CD4-positive, alpha-beta T cell treated with Interferon alpha-2 for 1 hour (primary cell): Measurements from ENCODE around the gene FYB1.

ENCODE experiments used
- DNase-seq, 2 donors: peaks; one replicate each; pipeline ENCODE4 v3.0.0-alpha.2; 2020 to 2022

FYB1 gene

DNA sequence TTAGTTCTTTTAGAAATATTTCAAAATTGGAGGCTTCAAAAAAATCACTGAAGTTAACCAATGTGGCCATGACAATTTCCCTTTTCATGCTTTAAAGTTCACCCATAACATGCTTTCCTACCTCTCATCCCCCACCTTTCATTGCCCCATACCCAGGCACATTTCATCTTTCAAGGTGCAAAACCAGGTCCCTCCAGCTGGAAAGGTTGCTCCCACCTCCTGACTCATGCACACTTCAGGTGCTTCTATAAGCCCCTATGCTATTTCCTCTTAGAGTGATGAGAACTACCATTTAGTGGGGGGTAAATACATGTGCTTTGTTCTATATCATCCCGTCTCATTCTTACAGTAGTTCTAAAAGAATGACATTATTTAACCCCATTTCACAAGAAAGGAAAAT, 15.4 kb downstream of the FYB1 start:
- DNase-seq = no peak

- DNase-seq = no peak
Observed at GRCh38 chr5:39203275-39203922, 16.0 kb downstream of the FYB1 start.

- peak; percentile 39 to 74 for DNase-seq
Observed at GRCh38 chr5:39202597-39203274, 16.6 kb downstream of the FYB1 start.

- no peak for DNase-seq
Observed at GRCh38 chr5:39201781-39202596, 17.4 kb downstream of the FYB1 start.

GRCh38 chr5:39201160-39201780, 18.1 kb downstream of the FYB1 start:
- peak in 1 of 2 donors; percentile 63 for DNase-seq

GRCh38 chr5:39200081-39200480, 19.3 kb downstream of the FYB1 start:
- no peak for DNase-seq

GRCh38 chr5:39199335-39199734, 20.0 kb downstream of the FYB1 start:
- DNase-seq = no peak

- peak in 1 of 2 donors; percentile 44 for DNase-seq
Observed at GRCh38 chr5:39198127-39198526, 21.2 kb downstream of the FYB1 start.

- DNase-seq = peak; percentile 47 to 78
Observed at GRCh38 chr5:39197556-39197955, 21.8 kb downstream of the FYB1 start.

GRCh38 chr5:39195198-39195826, 24.1 kb downstream of the FYB1 start:
- DNase-seq = no peak

DNA sequence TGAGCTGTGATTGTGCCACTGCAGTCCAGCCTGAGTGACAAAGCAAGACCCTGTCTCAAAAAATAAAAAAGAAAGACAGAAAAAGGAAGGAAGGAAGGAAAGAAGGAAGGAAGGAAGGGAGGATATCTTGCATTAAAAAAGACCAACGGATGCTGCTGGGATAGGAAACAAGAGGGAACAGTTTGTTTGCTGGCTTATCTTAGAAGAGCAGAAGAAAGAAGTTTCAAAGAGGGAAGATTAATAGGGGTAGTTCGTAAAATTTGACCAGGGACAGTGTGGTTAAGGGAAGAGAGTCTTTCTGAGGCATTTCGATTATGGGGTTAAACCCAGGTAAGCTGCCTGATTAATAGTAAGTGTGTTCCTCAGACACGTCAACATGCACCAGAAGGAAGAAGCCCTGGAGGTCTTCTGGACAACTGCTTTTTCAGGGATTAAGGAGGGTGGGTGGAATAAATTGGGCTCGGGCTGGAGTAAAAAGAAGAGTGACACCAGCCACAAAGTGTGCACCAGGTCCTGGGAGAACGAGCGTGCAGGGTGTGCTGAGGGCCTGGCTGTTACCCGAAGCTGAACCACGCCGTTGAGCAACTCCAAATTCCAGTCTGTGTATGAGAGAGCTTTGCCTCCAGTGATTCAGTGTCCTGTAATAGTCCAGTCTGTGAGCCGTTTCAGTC, 24.8 kb downstream of the FYB1 start:
- DNase-seq = no peak

DNA sequence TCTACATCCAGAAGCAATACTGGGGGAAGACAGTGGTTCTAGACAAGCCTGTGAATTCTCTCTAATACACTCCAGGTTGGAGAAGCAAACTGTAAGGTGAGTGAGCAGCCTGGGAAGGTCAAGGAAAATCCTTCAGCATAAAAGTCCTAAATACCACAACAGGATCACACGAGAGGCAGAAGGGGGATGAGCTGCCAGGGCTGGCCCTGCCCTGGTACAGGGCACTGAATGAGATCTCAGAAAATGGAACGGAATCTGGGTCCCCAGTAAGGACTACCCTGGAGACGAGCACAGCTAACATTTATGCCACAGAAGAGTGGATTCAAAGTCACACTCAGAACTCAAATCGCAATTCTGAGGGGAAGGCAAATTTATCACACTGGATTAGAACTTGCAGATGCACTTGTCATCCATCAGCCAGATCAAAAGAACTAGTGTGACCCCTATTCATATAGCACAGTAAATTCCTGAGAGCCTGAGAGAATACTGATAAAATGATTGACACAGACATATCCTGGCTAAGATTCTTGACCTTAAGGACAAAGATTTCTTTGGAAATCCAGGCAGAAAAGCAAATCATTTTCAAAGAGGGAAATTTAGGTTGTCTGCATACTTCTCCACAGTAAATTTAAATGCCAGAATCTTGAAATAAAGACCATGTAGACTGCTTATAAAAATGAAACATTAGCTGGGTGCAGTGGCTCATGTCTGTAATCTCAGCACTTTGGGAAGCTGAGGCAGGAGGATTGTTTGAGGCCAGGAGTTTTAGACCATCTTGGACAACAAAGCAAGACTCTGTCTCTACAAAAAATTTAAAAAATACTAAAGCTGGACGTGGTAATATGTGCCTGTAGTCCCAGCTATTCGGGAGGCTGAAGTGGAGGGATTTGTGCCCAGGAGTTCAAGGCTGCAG, 25.6 kb downstream of the FYB1 start:
- DNase-seq = no peak

- DNase-seq = no peak
Observed at GRCh38 chr5:39192450-39193160, 26.8 kb downstream of the FYB1 start.

GRCh38 chr5:39191216-39191615, 28.1 kb downstream of the FYB1 start:
- peak in 1 of 2 donors; percentile 72 for DNase-seq

DNA sequence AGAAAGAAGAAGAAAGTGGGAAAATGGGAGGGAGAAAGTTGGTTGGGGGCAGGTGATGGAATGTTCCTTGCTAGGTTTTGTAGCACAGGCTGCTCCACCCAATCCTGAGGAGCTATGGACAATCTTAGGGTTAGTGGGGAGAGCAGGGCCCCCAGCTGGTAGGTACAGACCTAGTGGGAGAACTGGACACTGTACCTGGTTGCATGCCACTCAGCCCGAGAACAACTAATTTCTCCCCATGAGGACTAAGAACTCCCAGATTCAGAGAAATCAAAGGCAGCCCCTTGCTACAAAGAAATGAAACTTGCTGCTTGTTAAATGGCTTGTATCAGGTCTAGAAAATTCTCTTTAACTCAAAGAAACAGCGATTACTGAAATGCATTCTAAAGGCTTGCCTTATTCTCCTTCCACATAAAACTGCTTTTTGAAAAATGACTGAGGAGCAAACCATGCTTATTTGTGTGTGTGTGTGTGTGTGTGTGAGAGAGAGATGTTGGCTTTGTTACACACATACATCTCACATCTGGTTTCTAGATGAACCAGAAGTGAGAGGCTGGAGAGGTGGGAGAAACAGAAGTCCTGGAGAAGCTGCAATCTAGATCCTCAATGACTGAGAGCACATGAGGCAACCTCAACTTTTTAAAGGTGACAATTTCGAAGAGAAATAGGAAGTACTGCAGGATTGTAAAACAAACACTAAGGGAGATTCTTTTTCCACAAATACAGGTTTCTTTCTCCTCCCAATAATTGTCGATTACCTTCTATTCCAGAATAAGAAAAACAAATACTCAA, 28.9 kb downstream of the FYB1 start:
- DNase-seq = no peak

GRCh38 chr5:39189292-39189955, 29.9 kb downstream of the FYB1 start:
- DNase-seq = no peak

- DNase-seq = no peak
Observed at GRCh38 chr5:39187831-39188731, 31.3 kb downstream of the FYB1 start.
